Measurements from ENCODE around the gene ZNF74. TPM values are rescaled to one million over a fixed set of nuclear protein-coding genes. Genes with fewer than 3 reads are reported as not detected.

ZNF74 gene
- total and polyA plus RNA-seq, 2 donors (not counting 1 experiment from before 2014, with no cell fraction given), result 11.6 TPM

- H3K9me3 Mint-ChIP-seq (ENCODE audit: insufficient read depth), result no peaks in the 10 kb centered on the region
- intact Hi-C loops (cut with micrococcal nuclease), result no loop called here
- peak overlapping the region; percentile 70 for H3K4me2 ChIP-seq (replicated peaks; ENCODE audit: low read depth, low read length, poor library complexity, severe bottlenecking)
- H3K9me3 ChIP-seq (ENCODE audit: control extremely low read depth in 1 of 3, control insufficient read depth in 2 of 3, insufficient read depth in 1 of 3, low read length in 2 of 3), result peaks cover 0 to 10% (median 0%) of the 10 kb centered on the region in 3 donors
- peaks cover 0 to 56% (median 20%) of the 10 kb centered on the region in 4 experiments for H3K27me3 ChIP-seq (replicated peaks in 1 of 4; ENCODE audit: control extremely low read depth in 1 of 4, control insufficient read depth in 3 of 4, insufficient read depth in 4 of 4, low read length in 3 of 4)
- no peaks in the 10 kb centered on the region for H3K36me3 ChIP-seq (replicated peaks in 1 of 2; ENCODE audit: control extremely low read depth in 1 of 2, control insufficient read depth in 1 of 2, extremely low read depth in 1 of 2, insufficient read depth in 2 of 2, low read length in 1 of 2)
- peak overlapping the region; percentile 57 for H3K4me3 Mint-ChIP-seq
- H3K79me2 ChIP-seq (ENCODE audit: control insufficient read depth, insufficient read depth, low read length), result no peaks in the 10 kb centered on the region
- POLR2A ChIA-PET, result no interaction called here
- DNase-seq (no peak), ATAC-seq (ENCODE audit: low read depth) (no peak)
- peaks cover 16% of the 10 kb centered on the region for H3K4me1 Mint-ChIP-seq
- CTCF ChIA-PET, result no interaction called here
- H3K27me3 Mint-ChIP-seq, result peaks cover 32% of the 10 kb centered on the region
- no peak overlapping the region for H3K27ac ChIP-seq (ENCODE audit: low read length in 2 of 2)
- no peak for TF ChIP-seq CTCF (IDR thresholded peaks at IDR 0.05)
- TF ChIP-seq EZH2 (IDR thresholded peaks at IDR 0.05; ENCODE audit: borderline replicate concordance, insufficient read depth, low read depth, low read length, poor library complexity, severe bottlenecking), result no peak
- peaks cover 20 to 29% of the 10 kb centered on the region in 2 donors for H3K4me1 ChIP-seq (ENCODE audit: control insufficient read depth in 2 of 2, insufficient read depth in 2 of 2, low read length in 2 of 2)
- H3K4me3 ChIP-seq (ENCODE audit: control extremely low read depth in 1 of 5, extremely low read depth in 1 of 5, insufficient read depth in 1 of 5, low read depth in 2 of 5, low read length in 4 of 5), result peak overlapping the region in 2 of 5 experiments; percentile 15 to 41
- no peak overlapping the region for H2AFZ ChIP-seq (ENCODE audit: insufficient read depth, low read depth, low read length, poor library complexity, severe bottlenecking)
- WGBS (ENCODE audit: insufficient coverage), result 41% methylated on average over 58 of the region's 59 CpGs
- peaks cover 5% of the 10 kb centered on the region for H4K20me1 ChIP-seq (ENCODE audit: control insufficient read depth, insufficient read depth, low read length, poor library complexity, severe bottlenecking)
- no peak overlapping the region for H3K27ac Mint-ChIP-seq
- peak overlapping the region; percentile 39 for H3K9ac ChIP-seq (ENCODE audit: low read length)
Observed at GRCh38 chr22:20424932-20425565, 31.1 kb downstream of the ZNF74 start.

- Histone ChIP-seq H3K36me3 (replicated peaks in 1 of 2; ENCODE audit: control extremely low read depth in 1 of 2, control insufficient read depth in 1 of 2, extremely low read depth in 1 of 2, insufficient read depth in 2 of 2, low read length in 1 of 2) (no peaks in the 10 kb centered on the region), H2AFZ (ENCODE audit: insufficient read depth, low read depth, low read length, poor library complexity, severe bottlenecking) (no peak overlapping the region), H3K9me3 (ENCODE audit: control extremely low read depth in 1 of 3, control insufficient read depth in 2 of 3, insufficient read depth in 1 of 3, low read length in 2 of 3) (peaks cover 0 to 17% (median 0%) of the 10 kb centered on the region in 3 donors), H3K4me2 (replicated peaks; ENCODE audit: low read depth, low read length, poor library complexity, severe bottlenecking) (peak overlapping the region; percentile 70), H3K4me1 (ENCODE audit: control insufficient read depth in 2 of 2, insufficient read depth in 2 of 2, low read length in 2 of 2) (peaks cover 26 to 36% of the 10 kb centered on the region in 2 donors), H3K79me2 (ENCODE audit: control insufficient read depth, insufficient read depth, low read length) (no peaks in the 10 kb centered on the region), H3K9ac (ENCODE audit: low read length) (peak overlapping the region; percentile 39), H4K20me1 (ENCODE audit: control insufficient read depth, insufficient read depth, low read length, poor library complexity, severe bottlenecking) (peaks cover 12% of the 10 kb centered on the region), H3K27ac (ENCODE audit: low read length in 2 of 2) (no peak overlapping the region), H3K27me3 (replicated peaks in 1 of 4; ENCODE audit: control extremely low read depth in 1 of 4, control insufficient read depth in 3 of 4, insufficient read depth in 4 of 4, low read length in 3 of 4) (peaks cover 0 to 63% (median 24%) of the 10 kb centered on the region in 4 experiments), H3K4me3 (ENCODE audit: control extremely low read depth in 1 of 5, extremely low read depth in 1 of 5, insufficient read depth in 1 of 5, low read depth in 2 of 5, low read length in 4 of 5) (peak overlapping the region in 2 of 5 experiments; percentile 29 to 41)
- no peaks in the 10 kb centered on the region for H3K9me3 Mint-ChIP-seq (ENCODE audit: insufficient read depth)
- H3K27ac Mint-ChIP-seq, result no peak overlapping the region
- ChIA-PET CTCF (no interaction called here), POLR2A (interaction anchor here (0.9 kb wide), 1 partner anchor 18 kb away, joined by 3 read pairs; no protein-coding TSS in a partner anchor)
- TF ChIP-seq EZH2 (IDR thresholded peaks at IDR 0.05; ENCODE audit: borderline replicate concordance, insufficient read depth, low read depth, low read length, poor library complexity, severe bottlenecking), result peak; percentile 41
- TF ChIP-seq CTCF (IDR thresholded peaks at IDR 0.05), result no peak
- H3K27me3 Mint-ChIP-seq, result peaks cover 36% of the 10 kb centered on the region
- 13% methylated on average over 96 of the region's 96 CpGs for WGBS (ENCODE audit: insufficient coverage)
- ATAC-seq (ENCODE audit: low read depth), result no peak
- H3K4me1 Mint-ChIP-seq, result peaks cover 22% of the 10 kb centered on the region
- no peak overlapping the region for H3K4me3 Mint-ChIP-seq
- intact Hi-C loops (cut with micrococcal nuclease), result no loop called here
- no peak for DNase-seq
Observed at GRCh38 chr22:20425566-20426258, 31.8 kb downstream of the ZNF74 start.

All from B cell (primary cell).